PFSK-1 (cell line): ENCODE results near the gene CDH8.

Source experiments
- TAF1 ChIP-seq: IDR thresholded peaks from 2 replicates; pipeline ENCODE4 v1.6.1; 2012; ENCODE audit warnings: low read length, control low read depth, borderline replicate concordance; ENCODE audit not compliant: insufficient read depth
- TF ChIP-seq, protein P1 (sequence below), 2 experiments: IDR thresholded peaks; 2 replicates each; pipeline versions ENCODE4 v1.6.1 to v1.8.0; 2011 to 2012; ENCODE audit warnings: low read depth in 2 of 2, low read length in 2 of 2, control low read depth in 1 of 2, inconsistent platforms in 1 of 2, mild to moderate bottlenecking in 1 of 2, moderate library complexity in 1 of 2; ENCODE audit not compliant: insufficient read depth in 1 of 2

DNA sequence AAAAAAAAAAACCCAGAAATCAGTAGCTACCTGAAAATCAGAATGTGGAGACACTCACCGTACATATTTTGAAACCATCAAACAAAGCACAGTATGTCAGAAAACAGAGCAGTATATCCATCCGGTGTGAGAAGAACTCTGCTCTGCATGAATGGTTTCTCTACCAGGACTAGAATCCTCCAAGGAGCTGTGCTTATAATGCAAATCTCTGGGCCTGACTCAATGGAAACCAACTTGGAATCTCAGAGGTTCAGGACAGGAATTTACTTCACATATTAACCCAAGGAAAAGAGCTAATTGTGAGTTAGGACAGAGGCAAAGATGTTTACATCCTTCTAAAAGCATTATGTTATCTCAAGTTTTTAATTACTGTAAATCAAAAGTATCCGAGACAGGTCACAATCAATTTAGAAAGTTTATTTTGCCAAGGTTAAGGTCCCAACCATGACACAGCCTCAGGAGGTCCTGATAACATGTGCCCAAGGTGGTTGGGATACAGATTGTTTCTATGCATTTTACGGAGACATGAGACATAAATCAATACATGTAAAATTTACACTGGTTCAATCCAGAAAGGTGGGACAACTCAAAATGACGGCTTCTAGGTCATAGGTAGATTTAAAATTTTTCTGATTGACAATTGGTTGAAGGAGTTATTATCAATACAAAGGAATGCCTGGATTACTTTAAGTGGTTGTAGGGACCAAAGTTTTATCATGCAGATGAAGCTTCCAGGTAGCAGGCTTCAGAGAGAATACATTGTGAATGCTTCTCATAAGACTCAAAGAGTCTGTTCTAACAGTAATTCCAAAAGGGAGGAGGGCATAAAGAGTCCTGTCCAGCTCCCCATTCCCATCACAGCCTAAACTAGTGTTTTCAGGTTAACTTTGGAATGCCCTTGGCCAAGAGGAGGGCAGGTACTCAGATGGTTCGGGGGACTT lies 164.1 kb downstream of the CDH8 start:
- TF ChIP-seq, protein P1, sequence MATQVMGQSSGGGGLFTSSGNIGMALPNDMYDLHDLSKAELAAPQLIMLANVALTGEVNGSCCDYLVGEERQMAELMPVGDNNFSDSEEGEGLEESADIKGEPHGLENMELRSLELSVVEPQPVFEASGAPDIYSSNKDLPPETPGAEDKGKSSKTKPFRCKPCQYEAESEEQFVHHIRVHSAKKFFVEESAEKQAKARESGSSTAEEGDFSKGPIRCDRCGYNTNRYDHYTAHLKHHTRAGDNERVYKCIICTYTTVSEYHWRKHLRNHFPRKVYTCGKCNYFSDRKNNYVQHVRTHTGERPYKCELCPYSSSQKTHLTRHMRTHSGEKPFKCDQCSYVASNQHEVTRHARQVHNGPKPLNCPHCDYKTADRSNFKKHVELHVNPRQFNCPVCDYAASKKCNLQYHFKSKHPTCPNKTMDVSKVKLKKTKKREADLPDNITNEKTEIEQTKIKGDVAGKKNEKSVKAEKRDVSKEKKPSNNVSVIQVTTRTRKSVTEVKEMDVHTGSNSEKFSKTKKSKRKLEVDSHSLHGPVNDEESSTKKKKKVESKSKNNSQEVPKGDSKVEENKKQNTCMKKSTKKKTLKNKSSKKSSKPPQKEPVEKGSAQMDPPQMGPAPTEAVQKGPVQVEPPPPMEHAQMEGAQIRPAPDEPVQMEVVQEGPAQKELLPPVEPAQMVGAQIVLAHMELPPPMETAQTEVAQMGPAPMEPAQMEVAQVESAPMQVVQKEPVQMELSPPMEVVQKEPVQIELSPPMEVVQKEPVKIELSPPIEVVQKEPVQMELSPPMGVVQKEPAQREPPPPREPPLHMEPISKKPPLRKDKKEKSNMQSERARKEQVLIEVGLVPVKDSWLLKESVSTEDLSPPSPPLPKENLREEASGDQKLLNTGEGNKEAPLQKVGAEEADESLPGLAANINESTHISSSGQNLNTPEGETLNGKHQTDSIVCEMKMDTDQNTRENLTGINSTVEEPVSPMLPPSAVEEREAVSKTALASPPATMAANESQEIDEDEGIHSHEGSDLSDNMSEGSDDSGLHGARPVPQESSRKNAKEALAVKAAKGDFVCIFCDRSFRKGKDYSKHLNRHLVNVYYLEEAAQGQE (IDR thresholded peaks at IDR 0.05; ENCODE audit: insufficient read depth in 1 of 2, low read depth in 2 of 2, low read length in 2 of 2): no peak
- no peak for TF ChIP-seq TAF1
